ENCODE data around the gene NEK6. TPM values are rescaled to one million over a fixed set of nuclear protein-coding genes. Genes with fewer than 3 reads are reported as not detected.

NEK6 gene
- total RNA-seq, 8 experiments from 2014 or later: 2.4 to 33.4 (median 7.2) TPM

DNA sequence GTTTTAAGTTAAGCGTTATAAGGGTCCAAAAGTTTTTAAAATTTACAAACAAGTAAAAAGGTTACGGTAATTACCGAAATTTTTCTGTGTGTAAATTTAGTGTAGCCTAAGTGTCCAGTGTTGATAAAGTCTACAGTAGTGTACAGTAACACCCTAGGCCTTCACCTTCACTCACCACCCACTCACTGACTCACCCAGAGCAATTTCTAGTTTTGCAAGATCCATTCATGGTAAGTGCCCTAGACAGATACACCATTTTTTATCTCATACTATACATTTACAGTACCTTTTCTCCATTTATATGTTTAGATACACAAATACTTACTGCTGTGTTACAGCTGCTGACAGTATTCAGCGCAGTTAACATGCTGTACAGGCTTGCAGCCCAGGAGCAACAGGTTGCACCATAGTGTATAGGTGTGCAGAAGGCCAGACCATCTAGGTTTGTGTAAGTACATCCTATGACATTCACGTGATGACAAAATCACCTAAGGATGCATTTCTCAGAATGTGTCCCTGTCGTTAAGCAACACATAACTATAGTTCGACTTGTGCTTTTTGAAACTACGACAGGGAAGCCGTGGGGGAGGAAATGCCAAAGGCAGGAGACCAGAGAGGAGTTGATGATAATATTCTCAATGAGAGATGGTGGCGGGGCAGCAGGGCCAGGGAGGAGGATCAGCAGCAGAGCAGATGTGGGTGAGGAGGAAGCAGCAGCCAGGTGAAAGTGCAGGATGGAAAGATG is 108.9 kb downstream of the NEK6 start:
- Histone ChIP-seq H3K4me1 (replicated peaks in 1 of 2) (peaks cover 15 to 41% of the 10 kb centered on the region in 2 donors), H3K27ac (no peak overlapping the region), H3K4me3 (no peak overlapping the region)
- WGBS, 10 experiments: 58 to 100% (median 97%) methylated on average over 2 to 9 of the region's 10 CpGs; no CpG with 5 or more reads in 2 of the 10 experiments
- in situ Hi-C loops (cut with MboI; ENCODE audit: low pct_unique_long_range_greater_than_20kb in 2 of 9, low sequenced_read_pairs in 9 of 9, unreplicated experiment in 9 of 9): no loop called here
- ATAC-seq (replicated peaks in 6 of 8): no peak

DNA sequence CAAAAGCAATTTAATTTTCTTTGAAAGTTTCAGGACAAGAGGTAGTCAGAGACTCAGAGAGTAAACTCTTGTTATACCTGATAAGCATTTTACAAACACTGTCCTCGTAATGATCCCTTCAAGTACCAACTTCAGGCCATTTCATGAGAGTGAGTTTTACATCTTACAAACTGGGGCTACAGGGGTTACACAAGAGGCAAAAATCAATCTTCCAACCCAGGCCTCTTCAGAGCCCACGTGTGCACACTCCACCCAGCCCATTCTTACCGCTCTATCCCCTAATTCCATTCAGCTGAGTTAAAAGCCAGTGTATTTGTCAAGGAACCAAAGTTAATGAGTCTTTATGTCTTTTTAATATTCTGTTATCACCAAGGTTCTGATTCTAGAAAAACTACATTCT is 110.9 kb downstream of the NEK6 start:
- H3K4me3 ChIP-seq: no peak overlapping the region
- ATAC-seq (replicated peaks in 6 of 8): peak in 1 of 8 experiments; percentile 37
- 36 to 100% (median 67%) methylated on average over 1 to 3 of the region's 3 CpGs; no CpG with 5 or more reads in 2 of the 10 experiments for WGBS, 10 experiments
- peaks cover 15 to 41% of the 10 kb centered on the region in 2 donors for H3K4me1 ChIP-seq (replicated peaks in 1 of 2)
- no peak overlapping the region for H3K27ac ChIP-seq
- in situ Hi-C loops (cut with MboI; ENCODE audit: low pct_unique_long_range_greater_than_20kb in 2 of 9, low sequenced_read_pairs in 9 of 9, unreplicated experiment in 9 of 9): no loop called here

GRCh38 chr9:124369231-124369797 is 111.6 kb downstream of the NEK6 start:
- H3K4me1 ChIP-seq (replicated peaks in 1 of 2): peaks cover 15 to 41% of the 10 kb centered on the region in 2 donors
- no peak for ATAC-seq (replicated peaks in 6 of 8)

GRCh38 chr9:124370896-124371582 is 113.3 kb downstream of the NEK6 start:
- no peak for ATAC-seq (replicated peaks in 6 of 8)
- WGBS, 10 experiments: 58 to 85% (median 68%) methylated on average over 3 to 9 of the region's 9 CpGs
- in situ Hi-C loops (cut with MboI; ENCODE audit: low pct_unique_long_range_greater_than_20kb in 2 of 9, low sequenced_read_pairs in 9 of 9, unreplicated experiment in 9 of 9): no loop called here
- no peak overlapping the region for H3K4me3 ChIP-seq
- H3K27ac ChIP-seq: no peak overlapping the region
- peaks cover 8 to 44% of the 10 kb centered on the region in 2 donors for H3K4me1 ChIP-seq (replicated peaks in 1 of 2)

More at GRCh38 chr9:124369231-124369797, 111.6 kb downstream of the NEK6 start:
- in situ Hi-C loops (cut with MboI; ENCODE audit: low pct_unique_long_range_greater_than_20kb in 2 of 9, low sequenced_read_pairs in 9 of 9, unreplicated experiment in 9 of 9): no loop called here
- no peak overlapping the region for H3K4me3 ChIP-seq
- 73 to 100% (median 87%) methylated on average over 1 to 8 of the region's 9 CpGs; no CpG with 5 or more reads in 2 of the 10 experiments for WGBS, 10 experiments
- H3K27ac ChIP-seq: no peak overlapping the region

GRCh38 chr9:124372038-124372437 is 114.3 kb downstream of the NEK6 start:
- Histone ChIP-seq H3K4me3 (no peak overlapping the region), H3K4me1 (replicated peaks in 1 of 2) (peaks cover 8 to 54% of the 10 kb centered on the region in 2 donors), H3K27ac (no peak overlapping the region)
- in situ Hi-C loops (cut with MboI; ENCODE audit: low pct_unique_long_range_greater_than_20kb in 2 of 9, low sequenced_read_pairs in 9 of 9, unreplicated experiment in 9 of 9): no loop called here
- peak in 2 of 8 experiments; percentile 37 to 49 for ATAC-seq (replicated peaks in 6 of 8)

DNA sequence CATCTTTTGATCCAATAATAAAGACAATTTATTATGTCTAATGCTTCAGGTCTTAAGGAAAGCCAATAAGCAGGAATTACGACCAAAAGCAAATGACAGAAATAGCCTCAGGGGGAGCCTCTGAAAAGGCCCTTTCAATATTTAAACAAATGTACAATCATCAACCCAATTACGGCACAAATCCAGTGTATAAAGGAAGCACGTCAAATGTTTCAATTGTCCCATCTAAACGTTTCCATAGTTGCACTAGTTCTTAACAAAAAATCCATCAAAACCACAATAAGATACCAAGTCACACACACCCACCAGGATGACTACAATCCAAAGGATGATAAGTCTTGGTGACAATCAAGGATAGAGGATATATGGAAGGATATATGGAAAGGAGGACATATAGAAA is 115.6 kb downstream of the NEK6 start:
- ATAC-seq (replicated peaks in 6 of 8): no peak
- H3K27ac ChIP-seq: no peak overlapping the region
- 58 to 100% (median 93%) methylated on average over 1 to 4 of the region's 4 CpGs; no CpG with 5 or more reads in 1 of the 10 experiments for WGBS, 10 experiments
- H3K4me1 ChIP-seq (replicated peaks in 1 of 2): peaks cover 15 to 64% of the 10 kb centered on the region in 2 donors
- in situ Hi-C loops (cut with MboI; ENCODE audit: low pct_unique_long_range_greater_than_20kb in 2 of 9, low sequenced_read_pairs in 9 of 9, unreplicated experiment in 9 of 9): no loop called here
- no peak overlapping the region for H3K4me3 ChIP-seq

DNA sequence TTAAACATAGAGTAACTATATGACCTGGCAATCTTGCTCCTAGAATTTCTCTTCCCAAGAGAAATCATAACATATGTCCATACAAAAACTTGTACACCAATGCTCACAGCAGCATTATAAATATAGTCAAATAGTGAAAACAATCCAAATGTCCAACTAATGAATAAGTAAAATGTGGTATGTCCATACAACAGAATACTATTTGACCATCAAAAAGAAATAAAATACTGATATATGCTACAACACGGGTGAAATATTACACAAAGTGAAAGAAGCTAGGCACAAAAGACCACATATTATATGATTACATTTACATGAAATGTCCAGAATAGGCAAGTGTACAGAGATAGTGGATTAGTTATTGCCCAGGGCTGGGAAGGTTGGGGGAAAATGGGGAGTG is 116.1 kb downstream of the NEK6 start:
- ATAC-seq (replicated peaks in 6 of 8): no peak
- Histone ChIP-seq H3K4me3 (no peak overlapping the region), H3K4me1 (replicated peaks in 1 of 2) (peaks cover 11 to 64% of the 10 kb centered on the region in 2 donors), H3K27ac (no peak overlapping the region)
- in situ Hi-C loops (cut with MboI; ENCODE audit: low pct_unique_long_range_greater_than_20kb in 2 of 9, low sequenced_read_pairs in 9 of 9, unreplicated experiment in 9 of 9): no loop called here
- WGBS, 10 experiments: 80 to 100% (median 100%) methylated on average over 1 of the region's 1 CpG; no CpG with 5 or more reads in 3 of the 10 experiments

- no peak overlapping the region for H3K27ac ChIP-seq
- no peak overlapping the region for H3K4me3 ChIP-seq
- in situ Hi-C loops (cut with MboI; ENCODE audit: low pct_unique_long_range_greater_than_20kb in 2 of 9, low sequenced_read_pairs in 9 of 9, unreplicated experiment in 9 of 9): no loop called here
- 63 to 100% (median 88%) methylated on average over 2 to 9 of the region's 9 CpGs for WGBS, 10 experiments
- H3K4me1 ChIP-seq (replicated peaks in 1 of 2): peaks cover 6 to 49% of the 10 kb centered on the region in 2 donors
- no peak for ATAC-seq (replicated peaks in 6 of 8)
These were observed 118.0 kb downstream of the NEK6 start for GRCh38 chr9:124375726-124376125.

GRCh38 chr9:124376329-124376728 is 118.6 kb downstream of the NEK6 start:
- in situ Hi-C loops (cut with MboI; ENCODE audit: low pct_unique_long_range_greater_than_20kb in 2 of 9, low sequenced_read_pairs in 9 of 9, unreplicated experiment in 9 of 9): no loop called here
- WGBS, 10 experiments: 88 to 100% (median 100%) methylated on average over 1 of the region's 1 CpG; no CpG with 5 or more reads in 4 of the 10 experiments

GRCh38 chr9:124377551-124378406 is 120.0 kb downstream of the NEK6 start:
- Histone ChIP-seq H3K27ac (peak overlapping the region in 1 of 2 donors; percentile 9), H3K4me3 (no peak overlapping the region), H3K4me1 (replicated peaks in 1 of 2) (peaks cover 11 to 40% of the 10 kb centered on the region in 2 donors)
- in situ Hi-C loops (cut with MboI; ENCODE audit: low pct_unique_long_range_greater_than_20kb in 2 of 9, low sequenced_read_pairs in 9 of 9, unreplicated experiment in 9 of 9): no loop called here
- peak in 6 of 8 experiments; percentile 23 to 94 (median 90) for ATAC-seq (replicated peaks in 6 of 8)
- WGBS, 10 experiments: 20 to 89% (median 77%) methylated on average over 2 to 10 of the region's 10 CpGs

More at GRCh38 chr9:124376329-124376728, 118.6 kb downstream of the NEK6 start:
- no peak overlapping the region for H3K27ac ChIP-seq
- no peak overlapping the region for H3K4me3 ChIP-seq
- peaks cover 7 to 43% of the 10 kb centered on the region in 2 donors for H3K4me1 ChIP-seq (replicated peaks in 1 of 2)
- no peak for ATAC-seq (replicated peaks in 6 of 8)

- Histone ChIP-seq H3K27ac (no peak overlapping the region), H3K4me1 (replicated peaks in 1 of 2) (peaks cover 11 to 34% of the 10 kb centered on the region in 2 donors), H3K4me3 (no peak overlapping the region)
- WGBS, 10 experiments: 43 to 100% (median 89%) methylated on average over 1 to 4 of the region's 4 CpGs
- ATAC-seq (replicated peaks in 6 of 8): peak in 1 of 8 experiments; percentile 26
- in situ Hi-C loops (cut with MboI; ENCODE audit: low pct_unique_long_range_greater_than_20kb in 2 of 9, low sequenced_read_pairs in 9 of 9, unreplicated experiment in 9 of 9): no loop called here
These were observed 123.6 kb downstream of the NEK6 start for GRCh38 chr9:124381170-124381945.

DNA sequence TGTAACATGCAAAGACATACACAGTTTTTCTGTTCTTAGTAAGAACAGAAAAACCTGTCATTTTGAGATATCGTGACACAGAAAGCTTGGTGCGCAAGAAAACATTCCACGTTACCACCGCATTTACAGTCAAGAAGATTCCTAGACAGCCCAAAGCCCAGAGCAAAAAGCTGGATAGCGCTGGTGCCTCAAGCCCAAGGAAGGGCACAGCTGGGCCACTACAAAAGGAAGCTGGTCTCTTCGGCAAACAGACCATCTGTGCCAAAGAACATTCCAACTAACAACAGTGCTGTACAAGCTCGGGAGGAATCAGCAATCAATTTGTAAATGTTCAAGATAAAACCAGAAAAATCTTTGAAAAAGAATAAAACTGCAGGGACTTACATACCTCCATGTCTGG is 126.5 kb downstream of the NEK6 start:
- WGBS, 10 experiments: 40 to 100% (median 90%) methylated on average over 1 to 7 of the region's 7 CpGs; no CpG with 5 or more reads in 3 of the 10 experiments
- in situ Hi-C loops (cut with MboI; ENCODE audit: low pct_unique_long_range_greater_than_20kb in 2 of 9, low sequenced_read_pairs in 9 of 9, unreplicated experiment in 9 of 9): no loop called here

More for the DNA sequence above, 126.5 kb downstream of the NEK6 start:
- Histone ChIP-seq H3K4me3 (no peak overlapping the region), H3K4me1 (replicated peaks in 1 of 2) (peaks cover 6 to 11% of the 10 kb centered on the region in 2 donors), H3K27ac (no peak overlapping the region)
- ATAC-seq (replicated peaks in 6 of 8): no peak

Data from motor neuron (in vitro differentiated cells).